GM18907 (cell line): ENCODE data around the gene ATP5F1A.
"Not testable (repeated sequence)": the region's sequence is repeated elsewhere in the genome, so short reads cannot be mapped to it uniquely, and the experiment has no call there.

ENCODE experiments used
- ATAC-seq: cut with Tn5 transposase; IDR thresholded peaks from one replicate; pipeline ENCODE4 v1.9.1; 2021; ENCODE audit warnings: mild to moderate bottlenecking, moderate library complexity; ENCODE audit not compliant: unreplicated experiment

Gene ATP5F1A

DNA sequence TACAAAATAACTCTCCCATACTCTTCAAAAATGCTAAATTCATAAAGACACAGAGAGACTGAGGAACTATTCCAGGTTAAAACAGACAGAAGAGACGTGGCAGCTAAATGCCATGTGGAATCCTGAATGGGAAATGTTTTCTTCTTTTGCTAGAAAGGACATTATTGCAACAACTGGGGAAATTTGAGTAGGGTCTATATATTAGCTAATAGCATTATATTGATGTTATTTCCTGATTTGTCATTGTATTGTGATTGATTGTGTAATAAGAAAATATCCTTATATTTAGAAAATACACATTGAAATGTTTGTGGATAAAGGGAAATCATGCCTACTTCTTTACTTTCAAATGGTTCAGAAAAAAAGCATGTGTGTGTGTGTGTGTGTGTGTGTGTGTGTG lies 49.5 kb downstream of the ATP5F1A start:
- no peak for ATAC-seq

DNA sequence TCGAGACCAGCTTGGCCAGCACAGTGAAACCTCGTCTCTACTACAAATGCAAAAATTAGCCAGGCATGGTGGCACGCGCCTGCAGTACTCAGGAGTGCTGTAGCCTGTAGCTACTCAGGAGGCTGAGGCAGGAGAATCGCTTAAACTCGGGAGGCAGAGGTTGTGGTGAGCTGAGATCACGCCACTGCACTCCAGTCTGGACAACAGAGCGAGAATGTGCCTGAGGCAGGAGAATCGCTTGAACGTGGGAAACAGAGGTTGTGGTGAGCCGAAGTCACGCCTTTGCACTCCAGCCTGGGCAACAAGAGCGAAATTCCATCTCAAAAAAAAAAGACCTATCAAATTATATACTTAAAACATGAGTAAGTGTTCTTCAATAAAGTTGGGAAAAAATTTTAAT lies 50.7 kb downstream of the ATP5F1A start:
- ATAC-seq = not testable (repeated sequence)

DNA sequence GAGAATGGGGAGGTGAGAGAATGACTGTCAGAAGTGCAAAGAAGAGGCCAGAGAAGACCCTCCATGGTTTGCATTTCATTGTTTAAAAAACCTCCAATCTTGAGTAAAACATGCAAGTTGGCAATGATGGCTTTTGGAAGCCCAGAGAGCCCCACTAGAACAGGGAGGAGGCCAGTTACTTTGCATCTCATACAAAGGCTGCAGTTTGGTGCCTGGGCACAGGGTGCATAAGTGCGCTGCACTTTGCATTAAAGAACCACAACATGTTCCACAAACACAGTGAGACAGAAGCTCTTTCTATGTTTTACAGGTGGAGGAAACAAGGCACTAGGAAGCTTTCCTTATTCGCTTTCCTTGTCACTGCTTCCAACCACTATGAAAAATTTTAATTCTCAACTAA lies 51.4 kb downstream of the ATP5F1A start:
- ATAC-seq = no peak

DNA sequence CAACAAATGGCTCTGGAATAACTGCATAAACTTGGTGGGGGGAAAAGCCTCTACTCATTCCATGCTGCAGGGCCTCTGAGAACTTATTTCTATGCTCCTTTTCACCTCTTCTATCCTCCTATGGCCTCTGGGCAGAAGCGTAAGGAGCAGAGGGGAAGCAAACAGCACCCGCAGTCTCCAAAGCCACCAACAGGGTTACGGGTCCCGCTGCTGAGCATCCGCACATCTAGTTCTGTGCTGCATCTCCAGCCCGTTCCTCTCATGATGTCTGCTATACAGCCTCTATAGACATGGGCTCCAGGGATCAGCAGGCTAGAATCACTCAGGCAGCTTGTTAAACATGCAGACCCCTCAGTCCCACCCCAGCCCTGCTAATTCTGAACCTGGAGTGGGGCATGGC lies 52.0 kb downstream of the ATP5F1A start:
- no peak for ATAC-seq

DNA sequence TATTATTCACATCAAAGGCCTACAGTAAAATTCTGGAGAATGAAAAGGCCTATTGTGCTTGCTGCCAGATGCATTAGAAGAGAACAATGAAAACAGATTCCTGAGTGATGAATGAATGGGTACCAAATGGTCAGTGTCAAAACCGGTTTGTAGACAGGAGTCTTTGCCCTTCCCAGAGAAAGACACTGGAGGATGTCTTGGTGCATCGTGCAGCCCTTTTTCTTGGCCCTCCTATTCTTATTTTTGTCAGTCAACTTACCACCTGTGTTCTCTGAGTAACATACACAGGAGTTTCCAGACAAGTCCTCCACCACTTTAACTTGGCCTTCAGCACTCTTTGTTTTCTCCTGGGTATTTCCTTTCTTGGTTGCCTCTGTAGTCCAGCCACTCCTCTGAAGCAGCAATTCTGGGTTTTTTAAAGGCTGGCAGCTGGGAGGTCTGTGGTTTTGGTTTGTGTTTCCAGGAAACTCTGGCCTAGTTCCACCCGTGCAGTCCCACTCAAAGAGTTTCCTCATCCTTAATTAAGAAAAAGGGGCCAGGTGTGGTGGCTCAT lies 55.4 kb downstream of the ATP5F1A start:
- ATAC-seq = no peak

DNA sequence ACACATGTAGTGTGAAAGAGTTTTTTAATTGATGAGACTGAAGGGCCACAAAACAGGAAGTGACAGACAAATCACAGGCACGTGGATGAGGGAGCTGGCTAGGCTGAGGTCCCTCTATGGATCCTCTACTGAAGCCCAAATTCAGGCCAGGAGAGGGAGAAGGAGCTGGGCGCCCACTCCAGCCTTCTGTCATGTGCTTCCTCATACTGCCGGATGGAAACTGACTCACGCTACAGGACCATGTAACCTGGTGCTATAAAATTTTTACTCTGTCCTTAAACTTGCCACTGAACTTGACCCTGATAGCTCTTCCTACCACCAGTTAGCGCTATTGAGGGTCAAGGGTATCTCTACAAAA lies 57.4 kb downstream of the ATP5F1A start:
- ATAC-seq = no peak

DNA sequence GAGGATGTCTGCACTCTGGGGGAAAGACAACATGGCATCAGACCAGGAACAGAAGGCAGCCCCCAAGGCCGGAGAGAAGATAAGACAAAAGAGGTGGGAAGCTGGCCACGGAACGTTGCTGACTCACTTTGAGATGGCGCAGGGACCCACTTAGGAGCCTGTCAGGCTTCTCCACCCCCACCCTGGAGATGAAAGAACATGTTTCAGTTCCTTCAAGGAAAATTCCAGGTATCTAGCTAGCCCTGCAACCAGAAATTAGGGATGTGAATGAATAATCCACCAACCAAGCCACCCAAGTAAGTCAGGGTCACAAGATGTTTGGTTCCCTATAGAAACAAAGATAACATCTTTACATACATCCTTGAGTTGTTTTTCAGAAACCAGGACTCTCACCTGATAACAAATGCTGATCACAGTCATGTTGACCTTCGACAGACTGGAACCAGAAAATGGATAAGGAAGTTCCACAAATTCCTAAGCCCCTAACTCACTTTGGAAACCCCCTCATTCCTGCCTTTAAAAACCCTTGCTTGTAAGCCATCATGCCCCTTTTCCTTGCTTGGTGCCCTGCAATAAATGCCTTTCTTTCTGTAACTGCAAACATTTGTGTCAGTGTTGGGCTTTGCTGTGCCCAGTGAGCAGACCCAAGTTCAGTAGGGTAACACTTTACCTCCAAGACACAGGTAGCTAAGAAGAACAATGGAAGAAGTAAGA lies 57.9 kb downstream of the ATP5F1A start:
- no peak for ATAC-seq

DNA sequence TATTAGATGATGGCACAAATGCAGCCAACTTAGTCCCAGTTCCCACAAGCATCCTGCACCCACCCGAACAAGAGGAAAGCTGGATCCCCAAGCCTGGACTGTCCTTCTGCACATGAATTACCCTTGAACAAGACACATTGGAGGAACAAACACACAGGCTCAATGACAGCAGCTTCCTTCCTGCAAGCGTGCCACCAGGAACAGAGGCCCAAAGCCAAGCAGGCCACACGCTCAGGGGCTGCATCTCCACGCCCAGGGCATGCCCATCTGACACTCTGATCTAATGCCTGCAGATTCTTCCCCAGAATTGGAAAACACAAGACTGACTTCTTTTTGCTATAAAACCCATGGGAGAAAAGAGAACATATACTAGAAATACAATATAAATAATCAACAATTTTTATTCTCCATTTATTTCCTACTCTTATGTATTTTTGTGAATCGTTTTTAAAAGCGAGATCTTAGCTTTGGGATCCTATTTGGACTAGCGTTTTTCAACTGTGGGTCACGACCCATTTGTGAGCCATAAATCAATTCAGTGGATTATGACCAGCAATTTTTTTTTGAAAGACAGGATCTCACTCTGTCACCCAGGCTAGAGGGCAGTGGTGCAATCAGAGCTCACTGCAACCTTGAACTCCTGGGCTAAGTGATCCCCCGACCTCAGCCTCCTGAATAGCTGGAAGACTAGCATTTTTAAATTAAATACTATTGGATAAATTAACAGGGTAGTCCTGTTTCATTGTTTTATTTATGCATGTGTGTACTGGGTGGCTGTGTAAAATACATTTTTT lies 60.4 kb downstream of the ATP5F1A start:
- ATAC-seq = no peak

DNA sequence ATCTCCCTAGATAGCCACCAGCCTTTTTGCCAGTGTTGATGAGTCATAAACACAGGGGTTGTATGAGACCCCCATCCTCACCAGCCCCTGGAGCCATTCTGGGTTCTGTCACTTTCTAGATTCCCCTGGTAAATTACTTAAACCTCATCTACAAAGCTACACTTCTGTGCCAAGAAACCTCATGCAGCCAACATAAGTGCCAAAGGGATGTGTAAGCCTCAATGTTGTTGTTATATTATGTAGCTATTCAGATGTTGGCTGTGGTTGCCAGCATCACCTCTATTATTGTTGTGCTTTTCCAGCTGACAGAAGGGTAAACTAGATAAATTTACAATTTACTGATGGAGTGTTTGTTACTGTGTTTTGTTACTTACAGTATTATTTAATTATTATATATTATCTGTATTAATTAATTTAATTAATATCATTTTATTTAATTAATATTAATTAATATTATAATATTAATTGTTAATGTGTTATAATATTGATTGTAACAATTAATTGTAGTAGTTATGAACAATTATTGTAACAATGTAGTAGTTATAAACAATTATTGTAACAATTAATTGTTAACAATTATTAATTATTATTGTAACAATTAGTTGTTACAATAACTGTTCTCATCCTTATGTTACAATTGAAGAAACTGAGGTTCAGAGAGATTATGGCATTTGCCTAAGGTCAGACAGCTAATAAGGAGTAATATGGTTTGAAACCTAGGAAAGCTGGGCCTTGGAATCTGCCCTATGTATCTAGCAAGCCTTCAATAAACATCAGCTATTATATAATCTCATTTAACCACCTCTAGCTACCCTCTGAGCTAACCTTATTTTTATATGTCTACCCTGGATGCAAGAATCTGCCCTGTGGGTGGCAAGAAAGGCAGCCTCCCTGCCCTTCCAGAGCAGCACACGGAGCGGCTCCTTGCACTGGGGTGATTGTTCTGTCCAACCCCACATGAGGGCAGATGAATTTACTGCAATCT lies 62.1 kb downstream of the ATP5F1A start:
- no peak for ATAC-seq

DNA sequence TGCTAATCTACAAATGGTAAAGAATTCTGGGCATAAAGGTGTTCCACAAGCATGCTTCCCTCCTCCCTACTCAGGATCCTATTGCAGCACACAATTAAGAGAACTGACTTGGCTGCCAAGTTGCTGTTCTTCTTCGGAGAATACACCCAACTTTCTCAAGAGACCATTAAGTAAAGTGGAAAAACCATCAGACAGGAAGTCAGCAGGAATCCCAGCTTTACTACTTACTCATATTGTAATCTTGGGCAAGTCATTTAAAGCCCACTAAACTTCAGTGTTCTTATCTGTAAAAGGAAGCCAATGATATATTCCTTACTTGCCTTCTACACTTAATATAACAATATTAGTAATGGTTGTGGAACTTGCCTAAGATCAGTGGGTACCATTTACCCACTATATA lies 63.9 kb downstream of the ATP5F1A start:
- ATAC-seq = no peak

DNA sequence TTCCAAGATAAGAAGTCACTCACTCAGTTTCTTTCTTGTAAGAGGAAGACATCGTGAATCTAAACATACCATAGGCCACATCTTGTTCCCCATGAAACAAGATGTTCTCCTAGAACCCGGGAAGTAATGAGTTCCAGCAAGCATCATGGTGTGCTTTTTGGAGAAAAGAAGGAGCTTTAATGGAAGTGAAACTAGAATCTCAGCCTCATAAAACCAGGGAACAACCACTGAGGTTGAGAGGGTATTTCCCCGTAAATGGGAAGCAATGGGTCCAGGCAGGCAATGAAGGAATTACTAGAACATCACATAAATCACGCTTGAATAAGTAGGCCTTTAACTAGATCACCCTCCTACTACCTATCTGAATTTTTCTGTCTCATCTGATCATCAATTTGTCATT lies 66.4 kb downstream of the ATP5F1A start:
- ATAC-seq = no peak
